Erythroblast (primary cell): ENCODE data around the gene FMNL3.

Experiments used
- DNase-seq, 2 experiments: peaks; one replicate each; lab custom pipeline; 2025; lab: John Stamatoyannopoulos, UW
- GATA1 ChIP-seq: IDR thresholded peaks from 2 replicates; pipeline ENCODE4 v1.6.1; 2011; ENCODE audit warnings: low read depth, mild to moderate bottlenecking, control low read depth, low read length, moderate library complexity
- POLR2A ChIP-seq: IDR thresholded peaks from 2 replicates; pipeline ENCODE4 v1.6.1; 2011; ENCODE audit warnings: mild to moderate bottlenecking, low read length

Gene FMNL3

DNA sequence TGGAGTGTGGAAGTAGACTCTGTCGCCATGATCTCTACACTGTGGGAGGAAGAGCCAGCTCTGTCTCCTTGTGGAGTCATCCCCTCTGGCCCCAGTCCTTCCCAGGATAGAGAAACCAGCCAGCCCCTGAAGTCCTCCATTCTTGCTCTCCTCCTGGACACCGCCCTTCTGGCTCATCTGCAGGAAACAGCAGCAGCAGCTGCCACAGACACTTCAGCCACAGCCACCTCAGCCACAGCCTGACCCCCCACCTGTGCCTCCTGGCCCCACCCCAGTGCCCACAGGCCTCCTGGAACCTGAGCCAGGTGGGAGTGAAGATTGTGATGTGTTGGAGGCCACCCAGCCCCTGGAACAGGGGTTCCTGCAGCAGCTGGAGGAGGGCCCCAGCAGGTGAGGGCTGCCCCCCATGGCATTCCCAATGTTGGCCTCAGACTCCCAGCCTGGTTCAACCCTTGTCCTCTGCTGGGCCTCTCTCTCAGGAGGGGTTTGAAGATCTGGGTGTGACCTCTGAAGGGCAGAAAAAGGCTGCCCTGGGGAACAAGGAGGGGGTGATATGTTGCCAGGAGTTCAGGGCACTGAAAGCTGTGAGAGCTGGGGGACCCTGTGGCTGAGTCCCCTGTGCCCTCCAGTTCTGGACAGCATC lies 73.4 kb downstream of the FMNL3 start:
- TF ChIP-seq GATA1 (no peak), POLR2A (no peak)
- DNase-seq, result no peak

DNA sequence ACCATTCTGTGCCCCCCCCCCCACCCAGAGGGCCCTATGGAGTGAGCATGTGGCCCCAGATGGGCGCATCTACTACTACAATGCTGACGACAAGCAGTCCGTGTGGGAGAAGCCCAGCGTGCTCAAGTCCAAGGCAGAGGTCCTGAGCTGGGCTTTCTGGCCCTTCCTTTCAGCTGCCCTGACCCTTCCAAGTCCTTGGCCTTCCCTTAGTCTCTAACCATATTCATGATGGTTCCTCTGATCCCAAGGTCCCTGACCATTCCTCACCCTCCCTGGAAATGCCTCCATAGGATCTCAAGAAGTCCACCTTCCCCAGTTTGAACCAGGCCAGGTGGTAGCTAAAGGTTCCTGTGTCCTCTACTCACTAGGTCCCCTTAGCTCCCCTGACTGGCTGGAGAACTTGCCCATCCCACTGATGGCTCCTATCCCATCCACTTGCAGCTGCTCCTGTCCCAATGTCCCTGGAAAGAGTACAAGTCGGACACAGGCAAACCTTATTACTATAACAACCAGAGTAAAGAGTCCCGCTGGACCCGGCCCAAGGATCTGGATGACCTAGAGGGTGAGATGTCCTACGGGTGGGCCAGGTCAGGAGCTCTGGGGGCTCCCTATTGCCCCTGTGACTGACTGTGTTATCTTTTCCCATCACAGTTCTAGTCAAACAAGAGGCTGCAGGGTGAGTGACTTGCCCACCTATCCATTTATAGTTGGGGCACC lies 74.1 kb downstream of the FMNL3 start:
- DNase-seq, result no peak
- no peak for TF ChIP-seq GATA1
- no peak for TF ChIP-seq POLR2A

DNA sequence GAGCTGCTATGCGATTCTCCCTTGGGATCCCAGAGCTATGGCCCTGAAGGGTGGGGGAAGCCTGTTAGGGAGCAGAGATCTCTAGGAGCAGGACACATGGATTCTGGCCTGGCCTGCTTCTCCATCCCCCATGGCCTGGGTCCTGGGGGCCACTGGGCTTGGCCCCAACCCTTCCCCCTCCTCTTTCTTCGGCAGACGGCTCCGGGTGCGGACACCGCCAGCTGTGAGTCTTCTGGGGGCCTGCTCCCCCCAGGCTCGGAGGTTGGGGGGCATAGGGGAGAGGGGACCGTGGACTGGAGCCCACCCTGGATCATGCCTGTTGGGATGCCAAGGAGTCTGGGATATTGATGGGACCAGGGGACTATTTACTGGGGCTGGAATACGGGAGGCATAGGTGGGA lies 74.8 kb downstream of the FMNL3 start:
- DNase-seq, result no peak
- TF ChIP-seq POLR2A (no peak), GATA1 (no peak)

- TF ChIP-seq POLR2A, result no peak
- TF ChIP-seq GATA1, result no peak
- peak in 1 of 2 experiments; percentile 15 for DNase-seq
Measured at GRCh38 chr12:49631336-49631907, 75.8 kb downstream of the FMNL3 start.

DNA sequence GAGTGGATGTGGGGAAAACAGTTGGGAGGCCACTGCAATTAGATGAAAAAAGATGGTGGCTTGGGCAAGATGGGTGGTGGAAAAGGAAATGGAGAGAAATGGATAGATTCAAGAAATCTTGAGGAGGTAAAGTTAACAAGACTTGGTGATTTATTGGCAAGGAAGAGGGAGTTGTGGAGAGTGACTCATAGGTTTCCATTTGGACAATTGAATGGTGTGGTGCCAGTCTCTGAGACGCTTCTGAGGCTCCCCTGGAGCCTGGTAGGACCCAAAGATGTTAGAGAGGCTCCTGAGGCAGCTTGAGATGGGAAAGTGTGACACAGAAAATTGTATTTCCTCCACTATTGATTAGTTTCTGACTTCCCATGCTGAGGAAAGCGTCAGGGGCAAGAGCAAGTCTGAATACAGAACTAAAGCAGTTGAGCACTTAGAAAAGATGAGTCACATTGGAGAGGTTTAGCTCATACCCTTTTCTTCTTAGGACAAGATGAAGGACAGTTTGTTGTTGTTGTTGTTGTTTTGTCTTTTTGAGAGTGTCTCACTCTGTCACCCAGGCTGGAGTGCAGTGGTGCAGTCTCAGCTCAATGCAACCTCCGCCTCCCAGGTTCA lies 79.3 kb downstream of the FMNL3 start:
- DNase-seq, result no peak
- TF ChIP-seq GATA1 (no peak), POLR2A (no peak)

DNA sequence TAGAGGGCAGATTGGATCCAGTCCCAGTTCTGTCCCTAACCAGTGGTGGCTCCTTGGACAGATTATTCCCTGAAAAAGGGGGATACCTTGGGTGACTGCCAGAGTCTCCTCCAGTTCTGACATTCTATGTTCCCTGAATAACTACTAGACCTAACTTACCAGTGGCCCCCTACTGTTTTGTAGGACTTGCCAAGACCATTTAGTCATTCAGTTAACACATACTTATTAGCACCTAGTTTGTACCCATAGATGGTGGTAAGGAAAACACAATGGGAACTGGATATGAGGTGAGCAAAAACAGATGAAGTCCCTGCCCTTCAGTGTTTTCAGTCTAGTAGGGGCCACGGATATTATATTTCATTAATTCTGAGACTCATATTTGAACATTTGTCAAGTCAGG lies 80.4 kb downstream of the FMNL3 start:
- DNase-seq, result no peak
- no peak for TF ChIP-seq POLR2A
- TF ChIP-seq GATA1, result no peak

DNA sequence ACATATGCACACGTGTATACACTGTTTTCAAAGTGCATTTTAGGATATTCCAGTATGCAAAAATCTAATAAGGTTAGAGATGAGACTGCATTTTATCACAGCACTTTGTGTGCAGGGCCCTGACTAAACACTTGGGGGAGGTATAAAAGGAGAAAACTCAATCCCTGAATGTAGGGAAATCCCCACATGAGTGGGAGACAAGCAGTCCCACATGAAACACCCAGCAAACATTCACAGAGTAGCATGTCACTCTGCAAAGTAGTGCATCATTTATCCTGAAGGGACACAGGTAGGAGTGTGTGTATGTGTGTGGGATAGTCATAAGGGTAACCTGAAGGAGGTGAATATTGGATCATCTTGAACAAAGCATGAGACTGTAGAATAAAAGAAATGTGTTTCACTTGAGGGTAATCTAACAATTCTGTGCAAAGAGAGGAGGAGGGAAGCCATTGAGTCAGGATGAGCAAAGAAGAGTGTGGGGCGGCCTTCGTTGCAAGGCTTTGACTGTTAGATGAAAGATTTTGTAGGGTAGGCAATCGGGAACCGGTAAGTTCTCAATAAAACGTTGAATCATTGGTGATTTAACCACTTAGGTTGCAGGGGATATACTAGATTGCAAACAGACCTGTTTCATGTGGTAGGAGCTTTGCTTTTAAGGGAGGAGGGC lies 80.9 kb downstream of the FMNL3 start:
- no peak for DNase-seq
- TF ChIP-seq GATA1 (no peak), POLR2A (no peak)

DNA sequence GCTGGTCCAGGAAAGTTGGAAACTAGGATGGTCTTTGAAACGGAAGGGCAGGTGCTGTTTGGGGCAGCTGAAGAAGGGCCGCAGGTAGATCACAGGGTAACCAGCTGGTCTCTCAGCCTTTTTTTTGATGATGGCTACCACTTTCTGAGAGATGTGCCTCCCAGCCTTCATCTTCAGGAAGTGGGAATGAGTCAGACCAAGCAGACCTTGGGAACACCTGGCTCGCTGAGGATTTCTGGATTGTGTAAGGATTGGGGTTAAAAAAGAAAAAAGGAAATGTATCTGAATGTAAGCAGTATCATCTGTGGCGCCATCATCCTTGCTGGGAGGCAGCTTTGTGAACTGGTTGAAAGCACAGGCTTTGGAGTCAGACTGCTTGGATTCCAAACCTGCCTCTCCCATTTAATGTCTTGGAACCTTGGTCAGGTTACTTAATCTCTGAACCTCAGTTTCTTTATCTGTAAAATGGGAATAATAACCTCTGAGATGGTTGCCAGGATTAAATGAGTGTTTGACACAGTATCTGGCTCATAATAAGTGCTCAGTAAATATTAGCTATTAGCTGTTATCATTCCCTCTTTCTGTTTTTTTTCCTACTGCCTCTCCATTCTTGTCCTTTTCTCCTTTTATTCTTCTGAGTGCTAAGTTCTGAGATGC lies 82.2 kb downstream of the FMNL3 start:
- DNase-seq, result no peak
- no peak for TF ChIP-seq GATA1
- TF ChIP-seq POLR2A, result no peak

DNA sequence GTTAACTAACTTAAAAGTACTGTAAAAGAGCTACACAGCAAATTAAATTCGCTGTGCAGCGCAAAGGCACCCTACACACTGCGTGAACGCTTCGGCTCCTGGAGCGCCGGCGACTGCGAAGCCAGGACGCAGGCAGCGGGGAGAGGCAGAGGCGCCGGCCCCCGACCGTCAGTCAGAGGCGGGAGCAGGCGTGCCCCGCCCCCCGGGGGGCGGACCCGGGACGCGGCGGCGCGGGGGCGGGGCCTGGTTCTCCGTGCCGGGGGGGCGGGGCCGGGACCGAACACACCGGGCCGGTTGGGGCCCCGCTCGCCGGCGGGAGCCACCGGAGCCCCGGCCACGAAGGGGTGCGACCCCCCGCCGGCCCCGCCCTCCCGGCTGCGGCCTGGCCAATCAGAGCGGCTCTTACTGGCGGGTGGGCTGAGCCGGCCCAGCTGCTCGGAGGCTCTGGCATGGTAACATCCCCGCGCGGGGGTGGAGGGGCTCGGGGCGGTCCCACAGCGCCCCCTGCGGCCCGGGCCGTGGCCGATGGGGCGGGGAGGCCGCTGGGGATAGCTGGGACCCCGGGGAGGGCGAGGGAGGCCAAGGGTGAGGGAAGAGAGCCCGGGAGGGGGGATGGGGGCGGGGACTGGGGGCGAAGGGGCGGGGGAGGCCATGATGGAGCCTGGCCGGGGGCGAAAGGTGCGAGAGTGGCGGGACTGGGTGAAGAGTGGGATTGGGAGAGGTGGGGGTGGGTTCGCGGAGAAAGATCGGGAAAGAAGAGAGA lies 83.9 kb downstream of the FMNL3 start, which contains the start of gene PRPF40B:
Gene PRPF40B, plus strand, starts transcription at position 420 of the 763 bp plus-strand sequence. Its CDS starts 30 bp downstream, at position 450.
- TF ChIP-seq POLR2A, result no peak
- peak; percentile 90 to 93 for DNase-seq

GRCh38 chr12:49622501-49623141 lies 84.6 kb downstream of the FMNL3 start:
- peak; percentile 38 for TF ChIP-seq POLR2A
- no peak for TF ChIP-seq GATA1
- DNase-seq, result peak; percentile 46 to 75

DNA sequence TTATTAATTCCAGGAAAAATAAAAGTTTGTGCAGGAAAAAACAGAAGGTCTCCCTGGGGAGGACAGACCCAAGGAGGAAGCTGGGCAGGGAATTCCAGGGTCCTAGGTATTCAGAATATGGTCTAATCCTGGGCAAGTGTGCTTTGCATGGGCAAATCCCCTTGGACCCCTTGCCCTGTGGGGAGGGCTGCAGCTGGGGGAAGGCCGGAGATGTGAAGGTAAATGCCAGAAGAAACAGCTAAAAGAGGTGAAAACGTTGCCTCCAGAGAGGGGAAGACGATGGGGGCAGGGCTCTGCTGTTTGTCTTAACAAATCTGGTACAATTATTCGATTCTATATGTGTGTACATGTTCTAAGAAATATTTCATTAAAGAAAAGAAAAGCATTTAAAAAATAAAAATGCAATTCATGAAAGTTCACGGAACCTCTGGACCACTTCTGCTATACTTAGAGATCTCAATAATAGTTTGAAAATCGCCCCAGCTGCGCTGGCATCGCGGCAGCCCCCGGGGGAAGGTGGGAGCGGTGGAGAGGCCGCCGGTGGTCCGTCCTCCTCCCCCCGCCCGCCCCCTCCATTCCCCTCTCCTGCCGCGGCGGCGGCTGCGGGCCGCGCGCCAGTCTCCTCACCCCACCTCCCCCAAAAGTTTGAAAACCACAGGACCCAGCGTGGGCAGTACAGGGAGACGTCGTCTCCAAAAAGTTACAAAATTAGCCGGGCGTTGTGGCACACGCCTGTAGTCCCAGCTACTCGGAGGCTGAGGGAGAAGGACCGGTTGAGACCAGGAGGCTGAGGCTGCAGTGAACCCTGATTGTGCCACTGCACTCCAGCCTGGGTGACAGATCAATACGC lies 85.3 kb downstream of the FMNL3 start:
- peak in 1 of 2 experiments; percentile 40 for DNase-seq
- TF ChIP-seq POLR2A, result no peak
- TF ChIP-seq GATA1, result no peak
